HepG2 (cell line): ENCODE measurements around the gene PIK3R3. TPM values are rescaled to one million over a fixed set of nuclear protein-coding genes. Genes with fewer than 3 reads are reported as not detected.

Source experiments
- NFKBIZ ChIP-seq: IDR thresholded peaks from 2 replicates; pipeline ENCODE4 v1.6.1; 2018; ENCODE audit warnings: missing genetic modification reagents, missing compliant biosample characterization
- NRL ChIP-seq: sonication (generic); formaldehyde crosslinking; IDR thresholded peaks from 2 replicates; pipeline ENCODE4 v1.5.0; 2020; ENCODE audit warnings: missing genetic modification reagents, mild to moderate bottlenecking, moderate library complexity, borderline replicate concordance
- SOX13 ChIP-seq, 3 experiments: fragments of 450-650 bp in 1 of 3; sonication (generic) in 1 of 3; formaldehyde crosslinking in 1 of 3; IDR thresholded peaks in 2 of 3; conservative IDR thresholded peaks in 1 of 3; 2 replicates each; pipeline versions ENCODE4 v1.5.0 to v1.6.1; 2016 to 2020; ENCODE audit warnings: antibody characterized with exemption in 1 of 3, mild to moderate bottlenecking in 1 of 3, missing compliant biosample characterization in 1 of 3, missing genetic modification reagents in 1 of 3, moderate library complexity in 1 of 3
- ZNF143 ChIP-seq: sonication (generic); formaldehyde crosslinking; IDR thresholded peaks from 2 replicates; pipeline ENCODE4 v1.4.0; 2020; ENCODE audit warnings: missing genetic modification reagents
- ZNF468 ChIP-seq: sonication (generic); formaldehyde crosslinking; IDR thresholded peaks from 2 replicates; pipeline ENCODE4 v1.8.0; 2022; ENCODE audit warnings: mild to moderate bottlenecking, moderate library complexity, missing genetic modification reagents
- polyA plus RNA-seq, 8 experiments: library from polyadenylated mRNA; depleted of rRNA in 3 of 8; stranded (reverse) in 7 of 8; unstranded in 1 of 8; fragments of >200 nt; fragmentation: Illumina TruSeq in 4 of 8; extraction: Trizol in 4 of 8; gene quantifications; 2 replicates each; pipeline versions ENCODE4 v1.2.1 to v1.2.3, GENCODE V29; 2011 to 2016; ENCODE audit warnings: low read depth in 4 of 8, missing spikeins in 1 of 8, mixed read lengths in 1 of 8; ENCODE audit not compliant: insufficient read depth in 1 of 8
- total RNA-seq, 5 experiments: library from RNA; depleted of rRNA; stranded (reverse); fragments of >200 nt; fragmentation: Illumina TruSeq; extraction: Trizol; gene quantifications; 2 replicates each; pipeline ENCODE4 v1.2.3, GENCODE V29; 2016; ENCODE audit warnings: low read depth in 1 of 5
- TF ChIP-seq, protein P1 (sequence below): sonication (generic); formaldehyde crosslinking; IDR thresholded peaks from 2 replicates; pipeline ENCODE4 v1.5.0; 2020; ENCODE audit warnings: mild to moderate bottlenecking, missing genetic modification reagents, borderline replicate concordance
- TF ChIP-seq, protein P2 (sequence below): sonication (generic); formaldehyde crosslinking; conservative IDR thresholded peaks from 2 replicates; pipeline ENCODE4 v1.8.0; 2022; ENCODE audit warnings: low read depth, missing genetic modification reagents
- TF ChIP-seq, protein P3 (sequence below): sonication (generic); formaldehyde crosslinking; IDR thresholded peaks from 2 replicates; pipeline ENCODE4 v1.4.0; 2020; ENCODE audit warnings: missing genetic modification reagents
- TF ChIP-seq, protein P4 (sequence below): IDR thresholded peaks from 2 replicates; pipeline ENCODE4 v1.6.1; 2016; ENCODE audit warnings: missing compliant biosample characterization, missing genetic modification reagents, borderline replicate concordance
- TF ChIP-seq, protein P5 (sequence below): sonication (generic); formaldehyde crosslinking; IDR thresholded peaks from 2 replicates; pipeline ENCODE4 v1.5.0; 2020; ENCODE audit warnings: missing genetic modification reagents

The PIK3R3 gene
- total and polyA plus RNA-seq, 2 of the 13 experiments (the other 11 are each of a cell fraction or from before 2014, with no cell fraction given), result 0.37 to 6.9 TPM

DNA sequence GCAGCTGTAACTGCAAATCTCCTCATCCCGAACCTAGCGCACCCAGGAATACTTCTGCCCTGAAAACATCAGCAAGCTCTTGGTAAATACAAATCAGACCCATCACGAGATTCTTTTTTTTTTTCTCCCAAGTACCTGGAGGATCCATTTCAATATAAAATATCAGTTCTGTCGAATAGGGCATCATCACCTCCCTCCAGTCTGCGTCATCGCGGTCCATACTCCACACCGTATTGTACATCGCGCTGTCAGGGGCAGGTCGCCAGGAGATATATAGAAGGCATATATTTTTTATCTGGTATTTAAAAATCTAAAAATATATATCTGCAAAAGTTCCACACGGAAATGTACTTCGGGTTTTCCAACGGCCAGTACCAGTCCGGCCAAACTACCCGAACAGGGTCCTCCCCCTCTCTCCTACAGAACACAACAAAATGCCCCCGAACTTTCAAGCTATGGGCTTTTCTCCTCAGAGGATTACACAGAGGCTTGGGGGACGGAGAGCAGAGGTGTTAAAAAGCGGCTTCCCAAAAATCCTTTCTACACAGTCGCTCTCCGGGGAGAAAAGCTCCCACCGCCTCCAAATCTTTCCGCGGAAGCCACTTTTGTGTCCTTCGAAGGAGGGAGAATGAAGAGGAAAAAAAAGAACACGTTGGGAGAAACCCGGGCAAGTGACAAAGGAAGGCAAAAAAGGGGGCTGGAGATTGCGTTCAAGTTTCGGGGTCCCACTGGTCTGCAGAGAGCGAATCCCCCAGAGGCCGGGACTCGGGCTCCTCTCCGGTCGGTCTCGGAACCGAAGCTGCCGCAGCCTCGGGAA, 509 bp downstream of the PIK3R3 start (continued):
- TF ChIP-seq, protein P1, sequence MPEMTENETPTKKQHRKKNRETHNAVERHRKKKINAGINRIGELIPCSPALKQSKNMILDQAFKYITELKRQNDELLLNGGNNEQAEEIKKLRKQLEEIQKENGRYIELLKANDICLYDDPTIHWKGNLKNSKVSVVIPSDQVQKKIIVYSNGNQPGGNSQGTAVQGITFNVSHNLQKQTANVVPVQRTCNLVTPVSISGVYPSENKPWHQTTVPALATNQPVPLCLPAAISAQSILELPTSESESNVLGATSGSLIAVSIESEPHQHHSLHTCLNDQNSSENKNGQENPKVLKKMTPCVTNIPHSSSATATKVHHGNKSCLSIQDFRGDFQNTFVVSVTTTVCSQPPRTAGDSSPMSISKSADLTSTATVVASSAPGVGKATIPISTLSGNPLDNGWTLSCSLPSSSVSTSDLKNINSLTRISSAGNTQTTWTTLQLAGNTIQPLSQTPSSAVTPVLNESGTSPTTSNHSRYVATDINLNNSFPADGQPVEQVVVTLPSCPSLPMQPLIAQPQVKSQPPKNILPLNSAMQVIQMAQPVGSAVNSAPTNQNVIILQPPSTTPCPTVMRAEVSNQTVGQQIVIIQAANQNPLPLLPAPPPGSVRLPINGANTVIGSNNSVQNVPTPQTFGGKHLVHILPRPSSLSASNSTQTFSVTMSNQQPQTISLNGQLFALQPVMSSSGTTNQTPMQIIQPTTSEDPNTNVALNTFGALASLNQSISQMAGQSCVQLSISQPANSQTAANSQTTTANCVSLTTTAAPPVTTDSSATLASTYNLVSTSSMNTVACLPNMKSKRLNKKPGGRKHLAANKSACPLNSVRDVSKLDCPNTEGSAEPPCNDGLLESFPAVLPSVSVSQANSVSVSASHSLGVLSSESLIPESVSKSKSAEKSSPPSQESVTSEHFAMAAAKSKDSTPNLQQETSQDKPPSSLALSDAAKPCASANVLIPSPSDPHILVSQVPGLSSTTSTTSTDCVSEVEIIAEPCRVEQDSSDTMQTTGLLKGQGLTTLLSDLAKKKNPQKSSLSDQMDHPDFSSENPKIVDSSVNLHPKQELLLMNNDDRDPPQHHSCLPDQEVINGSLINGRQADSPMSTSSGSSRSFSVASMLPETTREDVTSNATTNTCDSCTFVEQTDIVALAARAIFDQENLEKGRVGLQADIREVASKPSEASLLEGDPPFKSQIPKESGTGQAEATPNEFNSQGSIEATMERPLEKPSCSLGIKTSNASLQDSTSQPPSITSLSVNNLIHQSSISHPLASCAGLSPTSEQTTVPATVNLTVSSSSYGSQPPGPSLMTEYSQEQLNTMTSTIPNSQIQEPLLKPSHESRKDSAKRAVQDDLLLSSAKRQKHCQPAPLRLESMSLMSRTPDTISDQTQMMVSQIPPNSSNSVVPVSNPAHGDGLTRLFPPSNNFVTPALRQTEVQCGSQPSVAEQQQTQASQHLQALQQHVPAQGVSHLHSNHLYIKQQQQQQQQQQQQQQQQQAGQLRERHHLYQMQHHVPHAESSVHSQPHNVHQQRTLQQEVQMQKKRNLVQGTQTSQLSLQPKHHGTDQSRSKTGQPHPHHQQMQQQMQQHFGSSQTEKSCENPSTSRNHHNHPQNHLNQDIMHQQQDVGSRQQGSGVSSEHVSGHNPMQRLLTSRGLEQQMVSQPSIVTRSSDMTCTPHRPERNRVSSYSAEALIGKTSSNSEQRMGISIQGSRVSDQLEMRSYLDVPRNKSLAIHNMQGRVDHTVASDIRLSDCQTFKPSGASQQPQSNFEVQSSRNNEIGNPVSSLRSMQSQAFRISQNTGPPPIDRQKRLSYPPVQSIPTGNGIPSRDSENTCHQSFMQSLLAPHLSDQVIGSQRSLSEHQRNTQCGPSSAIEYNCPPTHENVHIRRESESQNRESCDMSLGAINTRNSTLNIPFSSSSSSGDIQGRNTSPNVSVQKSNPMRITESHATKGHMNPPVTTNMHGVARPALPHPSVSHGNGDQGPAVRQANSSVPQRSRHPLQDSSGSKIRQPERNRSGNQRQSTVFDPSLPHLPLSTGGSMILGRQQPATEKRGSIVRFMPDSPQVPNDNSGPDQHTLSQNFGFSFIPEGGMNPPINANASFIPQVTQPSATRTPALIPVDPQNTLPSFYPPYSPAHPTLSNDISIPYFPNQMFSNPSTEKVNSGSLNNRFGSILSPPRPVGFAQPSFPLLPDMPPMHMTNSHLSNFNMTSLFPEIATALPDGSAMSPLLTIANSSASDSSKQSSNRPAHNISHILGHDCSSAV (CRISPR knock-in tag), result no peak
- TF ChIP-seq ZNF143 (CRISPR knock-in tag) (no peak), NRL (CRISPR knock-in tag) (no peak), SOX13 (IDR thresholded peaks at IDR 0.05) (no peak), SOX13 (CRISPR knock-in tag; conservative IDR thresholded peaks at IDR 0.05 in 1 of 2, IDR thresholded peaks at IDR 0.05 in 1 of 2) (no peak), NFKBIZ (CRISPR knock-in tag) (no peak), ZNF468 (CRISPR knock-in tag) (no peak)
- TF ChIP-seq, protein P2, sequence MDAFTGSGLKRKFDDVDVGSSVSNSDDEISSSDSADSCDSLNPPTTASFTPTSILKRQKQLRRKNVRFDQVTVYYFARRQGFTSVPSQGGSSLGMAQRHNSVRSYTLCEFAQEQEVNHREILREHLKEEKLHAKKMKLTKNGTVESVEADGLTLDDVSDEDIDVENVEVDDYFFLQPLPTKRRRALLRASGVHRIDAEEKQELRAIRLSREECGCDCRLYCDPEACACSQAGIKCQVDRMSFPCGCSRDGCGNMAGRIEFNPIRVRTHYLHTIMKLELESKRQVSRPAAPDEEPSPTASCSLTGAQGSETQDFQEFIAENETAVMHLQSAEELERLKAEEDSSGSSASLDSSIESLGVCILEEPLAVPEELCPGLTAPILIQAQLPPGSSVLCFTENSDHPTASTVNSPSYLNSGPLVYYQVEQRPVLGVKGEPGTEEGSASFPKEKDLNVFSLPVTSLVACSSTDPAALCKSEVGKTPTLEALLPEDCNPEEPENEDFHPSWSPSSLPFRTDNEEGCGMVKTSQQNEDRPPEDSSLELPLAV, result no peak
- TF ChIP-seq, protein P3, sequence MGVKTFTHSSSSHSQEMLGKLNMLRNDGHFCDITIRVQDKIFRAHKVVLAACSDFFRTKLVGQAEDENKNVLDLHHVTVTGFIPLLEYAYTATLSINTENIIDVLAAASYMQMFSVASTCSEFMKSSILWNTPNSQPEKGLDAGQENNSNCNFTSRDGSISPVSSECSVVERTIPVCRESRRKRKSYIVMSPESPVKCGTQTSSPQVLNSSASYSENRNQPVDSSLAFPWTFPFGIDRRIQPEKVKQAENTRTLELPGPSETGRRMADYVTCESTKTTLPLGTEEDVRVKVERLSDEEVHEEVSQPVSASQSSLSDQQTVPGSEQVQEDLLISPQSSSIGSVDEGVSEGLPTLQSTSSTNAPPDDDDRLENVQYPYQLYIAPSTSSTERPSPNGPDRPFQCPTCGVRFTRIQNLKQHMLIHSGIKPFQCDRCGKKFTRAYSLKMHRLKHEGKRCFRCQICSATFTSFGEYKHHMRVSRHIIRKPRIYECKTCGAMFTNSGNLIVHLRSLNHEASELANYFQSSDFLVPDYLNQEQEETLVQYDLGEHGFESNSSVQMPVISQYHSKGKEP (CRISPR knock-in tag), result no peak
- TF ChIP-seq, protein P4, sequence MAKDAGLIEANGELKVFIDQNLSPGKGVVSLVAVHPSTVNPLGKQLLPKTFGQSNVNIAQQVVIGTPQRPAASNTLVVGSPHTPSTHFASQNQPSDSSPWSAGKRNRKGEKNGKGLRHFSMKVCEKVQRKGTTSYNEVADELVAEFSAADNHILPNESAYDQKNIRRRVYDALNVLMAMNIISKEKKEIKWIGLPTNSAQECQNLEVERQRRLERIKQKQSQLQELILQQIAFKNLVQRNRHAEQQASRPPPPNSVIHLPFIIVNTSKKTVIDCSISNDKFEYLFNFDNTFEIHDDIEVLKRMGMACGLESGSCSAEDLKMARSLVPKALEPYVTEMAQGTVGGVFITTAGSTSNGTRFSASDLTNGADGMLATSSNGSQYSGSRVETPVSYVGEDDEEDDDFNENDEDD (CRISPR knock-in tag), result no peak
- TF ChIP-seq, protein P5, sequence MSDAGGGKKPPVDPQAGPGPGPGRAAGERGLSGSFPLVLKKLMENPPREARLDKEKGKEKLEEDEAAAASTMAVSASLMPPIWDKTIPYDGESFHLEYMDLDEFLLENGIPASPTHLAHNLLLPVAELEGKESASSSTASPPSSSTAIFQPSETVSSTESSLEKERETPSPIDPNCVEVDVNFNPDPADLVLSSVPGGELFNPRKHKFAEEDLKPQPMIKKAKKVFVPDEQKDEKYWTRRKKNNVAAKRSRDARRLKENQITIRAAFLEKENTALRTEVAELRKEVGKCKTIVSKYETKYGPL, result no peak
